Upper lobe of left lung (tissue), 4 donors: ENCODE results near the gene ARMH3.
"Not testable (repeated sequence)": the region's sequence is repeated elsewhere in the genome, so short reads cannot be mapped to it uniquely, and the experiment has no call there.

Source experiments
- CTCF ChIP-seq, 6 experiments: fragments of 450-650 bp in 4 of 6; fragments of 200-600 bp in 2 of 6; sonication (generic) in 2 of 6; IDR thresholded peaks; one replicate each; pipeline ENCODE4 v1.5.1; 2016 to 2019; ENCODE audit warnings: antibody characterized with exemption in 6 of 6
- POLR2A ChIP-seq, 4 donors: fragments of 450-650 bp; IDR thresholded peaks; one replicate each; pipeline ENCODE4 v1.5.1; 2016 to 2017; ENCODE audit warnings: antibody characterized with exemption in 4 of 4, mild to moderate bottlenecking in 2 of 4

- TF ChIP-seq CTCF, POLR2A (IDR thresholded peaks at IDR 0.05): not testable (repeated sequence)
Observed at GRCh38 chr10:101980677-101981076, 75.3 kb downstream of the ARMH3 start.
